ENCODE measurements around the gene PHRF1. TPM values are rescaled to one million over a fixed set of nuclear protein-coding genes. Genes with fewer than 3 reads are reported as not detected.
"Not testable (repeated sequence)": the region's sequence is repeated elsewhere in the genome, so short reads cannot be mapped to it uniquely, and the experiment has no call there.

Gene PHRF1
- total and polyA plus RNA-seq, 4 donors: 2.4 to 25.2 (median 18.8) TPM

GRCh38 chr11:653837-654236 is 77.6 kb downstream of the PHRF1 start:
- no peaks in the 10 kb centered on the region for H3K27me3 ChIP-seq (ENCODE audit: control insufficient read depth in 4 of 4, insufficient read depth in 4 of 4, low read length in 3 of 4)
- H3K27ac ChIP-seq (ENCODE audit: low read depth in 1 of 2, low read length in 2 of 2): no peak overlapping the region
- no peaks in the 10 kb centered on the region for H3K9me3 ChIP-seq (ENCODE audit: control insufficient read depth in 4 of 4, low read length in 3 of 4)
- peaks cover 0 to 2% (median under 1%) of the 10 kb centered on the region in 4 donors for H3K36me3 ChIP-seq (ENCODE audit: control insufficient read depth in 4 of 4, insufficient read depth in 3 of 4, low read depth in 1 of 4, low read length in 3 of 4)
- 88% methylated on average over 15 of the region's 15 CpGs for WGBS
- DNase-seq (ENCODE audit: low spot score): no peak
- no peak overlapping the region for H3K4me3 ChIP-seq (ENCODE audit: low read depth in 1 of 3, low read length in 3 of 3)
- TF ChIP-seq RXRA (IDR thresholded peaks at IDR 0.05): no peak
- TF ChIP-seq GABPA (IDR thresholded peaks at IDR 0.05 in 1 of 2, conservative IDR thresholded peaks at IDR 0.05 in 1 of 2): no peak
- peaks cover 13 to 53% (median 43%) of the 10 kb centered on the region in 4 donors for H3K4me1 ChIP-seq (ENCODE audit: control insufficient read depth in 4 of 4, insufficient read depth in 4 of 4, low read length in 3 of 4)
- H3K9ac ChIP-seq (ENCODE audit: low read depth in 1 of 2, low read length in 2 of 2): no peak overlapping the region

GRCh38 chr11:654444-654843 is 78.2 kb downstream of the PHRF1 start:
- H3K9me3 ChIP-seq (ENCODE audit: control insufficient read depth in 4 of 4, low read length in 3 of 4); H3K9ac ChIP-seq (ENCODE audit: low read depth in 1 of 2, low read length in 2 of 2); H3K27me3 ChIP-seq (ENCODE audit: control insufficient read depth in 4 of 4, insufficient read depth in 4 of 4, low read length in 3 of 4); H3K4me3 ChIP-seq (ENCODE audit: low read depth in 1 of 3, low read length in 3 of 3); H3K36me3 ChIP-seq (ENCODE audit: control insufficient read depth in 4 of 4, insufficient read depth in 3 of 4, low read depth in 1 of 4, low read length in 3 of 4); DNase-seq (ENCODE audit: low spot score): not testable (repeated sequence)
- peaks cover 13 to 56% (median 49%) of the 10 kb centered on the region in 4 donors for H3K4me1 ChIP-seq (ENCODE audit: control insufficient read depth in 4 of 4, insufficient read depth in 4 of 4, low read length in 3 of 4)
- TF ChIP-seq SP1 (IDR thresholded peaks at IDR 0.05): peak; percentile 32
- TF ChIP-seq RXRA (IDR thresholded peaks at IDR 0.05): peak; percentile 83 to 91
- peak; percentile 65 to 93 for TF ChIP-seq HNF4A (conservative IDR thresholded peaks at IDR 0.05)
- 59% methylated on average over 12 of the region's 12 CpGs for WGBS
- H3K27ac ChIP-seq (ENCODE audit: low read depth in 1 of 2, low read length in 2 of 2): peak overlapping the region; percentile 68 to 87

- 35% methylated on average over 30 of the region's 30 CpGs for WGBS
- H3K4me3 ChIP-seq (ENCODE audit: low read depth in 1 of 3, low read length in 3 of 3): peak overlapping the region in 2 of 3 donors; percentile 11 to 28
- peaks cover 0 to 5% (median 1%) of the 10 kb centered on the region in 4 donors for H3K36me3 ChIP-seq (ENCODE audit: control insufficient read depth in 4 of 4, insufficient read depth in 3 of 4, low read depth in 1 of 4, low read length in 3 of 4)
- no peak for DNase-seq (ENCODE audit: low spot score)
- H3K9me3 ChIP-seq (ENCODE audit: control insufficient read depth in 4 of 4, low read length in 3 of 4): no peaks in the 10 kb centered on the region
- H3K27ac ChIP-seq (ENCODE audit: low read depth in 1 of 2, low read length in 2 of 2): peak overlapping the region; percentile 68 to 87
- peaks cover 13 to 58% (median 50%) of the 10 kb centered on the region in 4 donors for H3K4me1 ChIP-seq (ENCODE audit: control insufficient read depth in 4 of 4, insufficient read depth in 4 of 4, low read length in 3 of 4)
- no peak overlapping the region for H3K9ac ChIP-seq (ENCODE audit: low read depth in 1 of 2, low read length in 2 of 2)
- peak; percentile 44 to 82 for TF ChIP-seq RXRA (IDR thresholded peaks at IDR 0.05)
- TF ChIP-seq CTCF (IDR thresholded peaks at IDR 0.05; ENCODE audit: low read depth, low read length, missing input control): no peak
- peak; percentile 44 for TF ChIP-seq REST (IDR thresholded peaks at IDR 0.05)
- no peak for TF ChIP-seq RAD21 (IDR thresholded peaks at IDR 0.05)
- TF ChIP-seq YY1 (IDR thresholded peaks at IDR 0.05): no peak
- no peak for TF ChIP-seq NR2F2 (IDR thresholded peaks at IDR 0.05)
- no peak for TF ChIP-seq EGR1 (IDR thresholded peaks at IDR 0.05; ENCODE audit: low read depth in 2 of 2)
- TF ChIP-seq ATF3 (IDR thresholded peaks at IDR 0.05): no peak
- peak; percentile 39 for TF ChIP-seq MAX (IDR thresholded peaks at IDR 0.05)
- TF ChIP-seq FOXA2 (IDR thresholded peaks at IDR 0.05): peak; percentile 92
- peak in 1 of 2 donors; percentile 45 for TF ChIP-seq JUND (IDR thresholded peaks at IDR 0.05)
- TF ChIP-seq FOXA1 (IDR thresholded peaks at IDR 0.05): peak; percentile 90
- peak; percentile 85 for TF ChIP-seq SP1 (IDR thresholded peaks at IDR 0.05)
- TF ChIP-seq HNF4A (conservative IDR thresholded peaks at IDR 0.05): peak; percentile 51 to 75
- TF ChIP-seq GABPA (IDR thresholded peaks at IDR 0.05 in 1 of 2, conservative IDR thresholded peaks at IDR 0.05 in 1 of 2): no peak
- no peaks in the 10 kb centered on the region for H3K27me3 ChIP-seq (ENCODE audit: control insufficient read depth in 4 of 4, insufficient read depth in 4 of 4, low read length in 3 of 4)
These were observed 78.9 kb downstream of the PHRF1 start for GRCh38 chr11:655036-655726.
